Activated naive CD4-positive, alpha-beta T cell treated with anti-CD3 and anti-CD28 coated beads, Interleukin-2, amount 50 U/mL, for 24 hours (primary cell): ENCODE results near the gene RUFY1.
"Not testable (repeated sequence)": the region's sequence is repeated elsewhere in the genome, so short reads cannot be mapped to it uniquely, and the experiment has no call there.

Experiments used
- H3K27ac Mint-ChIP-seq: one replicate; pipeline ENCODE4 v1.8.0; 2021; ENCODE audit warnings: mild to moderate bottlenecking, mixed read lengths
- H3K27me3 Mint-ChIP-seq: one replicate; pipeline ENCODE4 v1.8.0; 2021; ENCODE audit warnings: mixed read lengths
- H3K36me3 Mint-ChIP-seq: one replicate; pipeline ENCODE4 v1.8.0; 2021; ENCODE audit warnings: mixed read lengths
- H3K4me1 Mint-ChIP-seq: one replicate; pipeline ENCODE4 v1.8.0; 2021; ENCODE audit warnings: mixed read lengths
- H3K4me3 Mint-ChIP-seq: one replicate; pipeline ENCODE4 v1.8.0; 2021; ENCODE audit warnings: mild to moderate bottlenecking, mixed read lengths
- H3K9me3 Mint-ChIP-seq: one replicate; pipeline ENCODE4 v1.8.0; 2021; ENCODE audit warnings: mixed read lengths

RUFY1 gene

GRCh38 chr5:179550511-179551342 lies at the start of gene RUFY1:
Gene RUFY1 (plus strand): TSS chr5:179550554. CDS start chr5:179550570, 16 bp downstream.
- H3K4me3 Mint-ChIP-seq = peak within 1 kb of the TSS; percentile 97
- peak within 1 kb of the TSS; percentile 100 for H3K27ac Mint-ChIP-seq
- H3K9me3 Mint-ChIP-seq = no peaks in the 10 kb centered on the region
- no peaks in the 10 kb centered on the region for H3K27me3 Mint-ChIP-seq
- peaks cover 6% of the 10 kb centered on the region for H3K36me3 Mint-ChIP-seq
- peaks cover 37% of the 10 kb centered on the region for H3K4me1 Mint-ChIP-seq

- not testable (repeated sequence) for H3K9me3 Mint-ChIP-seq, H3K36me3 Mint-ChIP-seq, H3K27me3 Mint-ChIP-seq, H3K27ac Mint-ChIP-seq, H3K4me1 Mint-ChIP-seq, H3K4me3 Mint-ChIP-seq
Measured at GRCh38 chr5:179501997-179502396, 48.4 kb upstream of the RUFY1 start.

GRCh38 chr5:179502420-179502819 lies 47.9 kb upstream of the RUFY1 start:
- not testable (repeated sequence) for H3K27ac Mint-ChIP-seq

GRCh38 chr5:179504191-179504590 lies 46.2 kb upstream of the RUFY1 start:
- Mint-ChIP-seq H3K27ac (no peak overlapping the region), H3K27me3 (no peaks in the 10 kb centered on the region), H3K36me3 (no peaks in the 10 kb centered on the region), H3K4me1 (peaks cover 4% of the 10 kb centered on the region), H3K9me3 (no peaks in the 10 kb centered on the region), H3K4me3 (no peak overlapping the region)

More at GRCh38 chr5:179502420-179502819, 47.9 kb upstream of the RUFY1 start:
- H3K9me3 Mint-ChIP-seq, H3K27me3 Mint-ChIP-seq, H3K4me1 Mint-ChIP-seq, H3K36me3 Mint-ChIP-seq, H3K4me3 Mint-ChIP-seq: not testable (repeated sequence)

- H3K9me3 Mint-ChIP-seq = no peaks in the 10 kb centered on the region
- peaks cover 8% of the 10 kb centered on the region for H3K4me1 Mint-ChIP-seq
- no peaks in the 10 kb centered on the region for H3K27me3 Mint-ChIP-seq
- no peak overlapping the region for H3K27ac Mint-ChIP-seq
- no peaks in the 10 kb centered on the region for H3K36me3 Mint-ChIP-seq
- no peak overlapping the region for H3K4me3 Mint-ChIP-seq
Measured at GRCh38 chr5:179504600-179505396, 45.6 kb upstream of the RUFY1 start.

- H3K27ac Mint-ChIP-seq = no peak overlapping the region
- H3K9me3 Mint-ChIP-seq = no peaks in the 10 kb centered on the region
- H3K4me3 Mint-ChIP-seq = no peak overlapping the region
Measured at GRCh38 chr5:179505636-179506261, 44.6 kb upstream of the RUFY1 start.

GRCh38 chr5:179509239-179509638 lies 41.1 kb upstream of the RUFY1 start:
- Mint-ChIP-seq H3K27ac (no peak overlapping the region), H3K36me3 (no peaks in the 10 kb centered on the region), H3K9me3 (no peaks in the 10 kb centered on the region), H3K4me3 (no peak overlapping the region), H3K4me1 (peaks cover 8% of the 10 kb centered on the region), H3K27me3 (peaks cover 1% of the 10 kb centered on the region)

More at GRCh38 chr5:179505636-179506261, 44.6 kb upstream of the RUFY1 start:
- no peaks in the 10 kb centered on the region for H3K36me3 Mint-ChIP-seq
- H3K27me3 Mint-ChIP-seq = peaks cover 1% of the 10 kb centered on the region
- H3K4me1 Mint-ChIP-seq = peaks cover 8% of the 10 kb centered on the region

GRCh38 chr5:179509845-179510244 lies 40.5 kb upstream of the RUFY1 start:
- peaks cover 1% of the 10 kb centered on the region for H3K27me3 Mint-ChIP-seq
- H3K27ac Mint-ChIP-seq = peak overlapping the region; percentile 27
- no peaks in the 10 kb centered on the region for H3K9me3 Mint-ChIP-seq
- H3K36me3 Mint-ChIP-seq = no peaks in the 10 kb centered on the region
- peaks cover 8% of the 10 kb centered on the region for H3K4me1 Mint-ChIP-seq
- H3K4me3 Mint-ChIP-seq = no peak overlapping the region

- Mint-ChIP-seq H3K4me1 (peaks cover 8% of the 10 kb centered on the region), H3K27me3 (peaks cover 1% of the 10 kb centered on the region), H3K9me3 (no peaks in the 10 kb centered on the region), H3K4me3 (no peak overlapping the region), H3K27ac (no peak overlapping the region), H3K36me3 (no peaks in the 10 kb centered on the region)
Measured at GRCh38 chr5:179512452-179513000, 37.8 kb upstream of the RUFY1 start.

- H3K4me3 Mint-ChIP-seq, H3K9me3 Mint-ChIP-seq, H3K27ac Mint-ChIP-seq, H3K27me3 Mint-ChIP-seq, H3K36me3 Mint-ChIP-seq, H3K4me1 Mint-ChIP-seq: not testable (repeated sequence)
Measured at GRCh38 chr5:179515501-179515900, 34.9 kb upstream of the RUFY1 start.

- Mint-ChIP-seq H3K4me1 (no peaks in the 10 kb centered on the region), H3K36me3 (no peaks in the 10 kb centered on the region), H3K27me3 (no peaks in the 10 kb centered on the region), H3K27ac (peak overlapping the region; percentile 35), H3K4me3 (no peak overlapping the region), H3K9me3 (no peaks in the 10 kb centered on the region)
Measured at GRCh38 chr5:179516221-179516620, 34.1 kb upstream of the RUFY1 start.

- not testable (repeated sequence) for H3K9me3 Mint-ChIP-seq, H3K4me3 Mint-ChIP-seq, H3K36me3 Mint-ChIP-seq, H3K4me1 Mint-ChIP-seq, H3K27me3 Mint-ChIP-seq, H3K27ac Mint-ChIP-seq
Measured at GRCh38 chr5:179517746-179518145, 32.6 kb upstream of the RUFY1 start.

- H3K9me3 Mint-ChIP-seq, H3K4me3 Mint-ChIP-seq, H3K27ac Mint-ChIP-seq, H3K4me1 Mint-ChIP-seq, H3K27me3 Mint-ChIP-seq, H3K36me3 Mint-ChIP-seq: not testable (repeated sequence)
Measured at GRCh38 chr5:179518369-179518768, 32.0 kb upstream of the RUFY1 start.

- H3K27me3 Mint-ChIP-seq, H3K4me3 Mint-ChIP-seq, H3K4me1 Mint-ChIP-seq, H3K27ac Mint-ChIP-seq, H3K36me3 Mint-ChIP-seq, H3K9me3 Mint-ChIP-seq: not testable (repeated sequence)
Measured at GRCh38 chr5:179519416-179520070, 30.8 kb upstream of the RUFY1 start.

- H3K27ac Mint-ChIP-seq, H3K27me3 Mint-ChIP-seq, H3K4me1 Mint-ChIP-seq, H3K36me3 Mint-ChIP-seq, H3K4me3 Mint-ChIP-seq, H3K9me3 Mint-ChIP-seq: not testable (repeated sequence)
Measured at GRCh38 chr5:179522107-179522506, 28.2 kb upstream of the RUFY1 start.
